ENCODE data around the gene SUGCT. TPM values are rescaled to one million over a fixed set of nuclear protein-coding genes. Genes with fewer than 3 reads are reported as not detected.

SUGCT gene
- total RNA-seq, 3 donors from 2014 or later: 2.3 to 4.5 (median 4.0) TPM

GRCh38 chr7:40418983-40419382 is 284.2 kb downstream of the SUGCT start:
- H3K4me1 ChIP-seq: no peaks in the 10 kb centered on the region
- H3K4me3 ChIP-seq: no peak overlapping the region
- no peaks in the 10 kb centered on the region for H3K9me3 ChIP-seq
- H3K36me3 ChIP-seq: no peaks in the 10 kb centered on the region
- no peak overlapping the region for H3K27ac ChIP-seq
- TF ChIP-seq POLR2AphosphoS5 (IDR thresholded peaks at IDR 0.05) (no peak), POLR2A (IDR thresholded peaks at IDR 0.05) (no peak), CTCF (IDR thresholded peaks at IDR 0.05) (no peak)
- DNase-seq (ENCODE audit: low spot score in 2 of 2): no peak
- intact Hi-C loops (cut with DNase I; ENCODE audit: low total_unique reads): no loop called here
- H3K27me3 ChIP-seq: no peaks in the 10 kb centered on the region

GRCh38 chr7:40419806-40420205 is 285.0 kb downstream of the SUGCT start:
- H3K9me3 ChIP-seq: no peaks in the 10 kb centered on the region

GRCh38 chr7:40421433-40421832 is 286.6 kb downstream of the SUGCT start:
- Histone ChIP-seq H3K27me3 (no peaks in the 10 kb centered on the region), H3K4me1 (no peaks in the 10 kb centered on the region), H3K36me3 (no peaks in the 10 kb centered on the region), H3K27ac (no peak overlapping the region), H3K4me3 (no peak overlapping the region), H3K9me3 (no peaks in the 10 kb centered on the region)
- TF ChIP-seq CTCF (IDR thresholded peaks at IDR 0.05) (no peak), POLR2A (IDR thresholded peaks at IDR 0.05) (no peak), POLR2AphosphoS5 (IDR thresholded peaks at IDR 0.05) (no peak)
- intact Hi-C loops (cut with DNase I; ENCODE audit: low total_unique reads): no loop called here
- DNase-seq (ENCODE audit: low spot score in 2 of 2): no peak

More at GRCh38 chr7:40419806-40420205, 285.0 kb downstream of the SUGCT start:
- TF ChIP-seq CTCF (IDR thresholded peaks at IDR 0.05) (no peak), POLR2AphosphoS5 (IDR thresholded peaks at IDR 0.05) (no peak), POLR2A (IDR thresholded peaks at IDR 0.05) (no peak)
- H3K27me3 ChIP-seq: no peaks in the 10 kb centered on the region
- no peaks in the 10 kb centered on the region for H3K36me3 ChIP-seq
- no peak overlapping the region for H3K27ac ChIP-seq
- no peak overlapping the region for H3K4me3 ChIP-seq
- no peaks in the 10 kb centered on the region for H3K4me1 ChIP-seq
- no peak for DNase-seq (ENCODE audit: low spot score in 2 of 2)
- intact Hi-C loops (cut with DNase I; ENCODE audit: low total_unique reads): no loop called here

GRCh38 chr7:40425696-40426095 is 290.9 kb downstream of the SUGCT start:
- DNase-seq (ENCODE audit: low spot score in 2 of 2): no peak
- H3K4me3 ChIP-seq: no peak overlapping the region
- H3K27me3 ChIP-seq: no peaks in the 10 kb centered on the region
- H3K9me3 ChIP-seq: no peaks in the 10 kb centered on the region
- TF ChIP-seq CTCF (IDR thresholded peaks at IDR 0.05): no peak
- TF ChIP-seq POLR2AphosphoS5 (IDR thresholded peaks at IDR 0.05): no peak
- TF ChIP-seq POLR2A (IDR thresholded peaks at IDR 0.05): no peak
- intact Hi-C loops (cut with DNase I; ENCODE audit: low total_unique reads): no loop called here
- H3K27ac ChIP-seq: no peak overlapping the region
- no peaks in the 10 kb centered on the region for H3K4me1 ChIP-seq
- H3K36me3 ChIP-seq: no peaks in the 10 kb centered on the region

GRCh38 chr7:40428421-40428820 is 293.6 kb downstream of the SUGCT start:
- no peak overlapping the region for H3K27ac ChIP-seq
- no peak for DNase-seq (ENCODE audit: low spot score in 2 of 2)

More at GRCh38 chr7:40428421-40428820, 293.6 kb downstream of the SUGCT start:
- Histone ChIP-seq H3K4me3 (no peak overlapping the region), H3K9me3 (peaks cover 8 to 17% of the 10 kb centered on the region in 2 donors), H3K27me3 (no peaks in the 10 kb centered on the region), H3K4me1 (no peaks in the 10 kb centered on the region), H3K36me3 (no peaks in the 10 kb centered on the region)
- intact Hi-C loops (cut with DNase I; ENCODE audit: low total_unique reads): no loop called here
- no peak for TF ChIP-seq CTCF (IDR thresholded peaks at IDR 0.05)
- TF ChIP-seq POLR2A (IDR thresholded peaks at IDR 0.05): no peak
- TF ChIP-seq POLR2AphosphoS5 (IDR thresholded peaks at IDR 0.05): no peak
